Spleen (tissue), 7 donors: ENCODE results near the gene ELP6.

Experiments
- POLR2A ChIP-seq, 3 donors: fragments of 450-650 bp; IDR thresholded peaks; one replicate each; pipeline ENCODE4 v1.5.1; 2017; ENCODE audit warnings: antibody characterized with exemption in 3 of 3, mild to moderate bottlenecking in 1 of 3
- POLR2AphosphoS5 ChIP-seq, 3 donors: sonication (generic); formaldehyde crosslinking; IDR thresholded peaks; one replicate each; pipeline ENCODE4 v1.5.1; 2017; ENCODE audit warnings: antibody characterized with exemption in 3 of 3
- TF ChIP-seq, protein P1 (sequence below), 11 experiments: fragments of 200-600 bp in 7 of 11; fragments of 450-650 bp in 4 of 11; sonication (generic) in 4 of 11; IDR thresholded peaks in 8 of 11; conservative IDR thresholded peaks in 3 of 11; 1 replicate in 7 of 11; 2 replicates in 4 of 11; pipeline versions ENCODE4 v1.4.0 to v1.8.0; 2016 to 2021; ENCODE audit warnings: antibody characterized with exemption in 11 of 11, inconsistent platforms in 4 of 11, mild to moderate bottlenecking in 1 of 11
- donor health status: DM: no; HTN: no; CAD: no; lungs with moderate emphysema.
- donor health status: DM: no; HTN: no; CAD: no.
- donor health status: DM: no; HTN: no; CAD: no.

GRCh38 chr3:47554335-47554734 lies 40.8 kb upstream of the ELP6 start:
- TF ChIP-seq, protein P1, sequence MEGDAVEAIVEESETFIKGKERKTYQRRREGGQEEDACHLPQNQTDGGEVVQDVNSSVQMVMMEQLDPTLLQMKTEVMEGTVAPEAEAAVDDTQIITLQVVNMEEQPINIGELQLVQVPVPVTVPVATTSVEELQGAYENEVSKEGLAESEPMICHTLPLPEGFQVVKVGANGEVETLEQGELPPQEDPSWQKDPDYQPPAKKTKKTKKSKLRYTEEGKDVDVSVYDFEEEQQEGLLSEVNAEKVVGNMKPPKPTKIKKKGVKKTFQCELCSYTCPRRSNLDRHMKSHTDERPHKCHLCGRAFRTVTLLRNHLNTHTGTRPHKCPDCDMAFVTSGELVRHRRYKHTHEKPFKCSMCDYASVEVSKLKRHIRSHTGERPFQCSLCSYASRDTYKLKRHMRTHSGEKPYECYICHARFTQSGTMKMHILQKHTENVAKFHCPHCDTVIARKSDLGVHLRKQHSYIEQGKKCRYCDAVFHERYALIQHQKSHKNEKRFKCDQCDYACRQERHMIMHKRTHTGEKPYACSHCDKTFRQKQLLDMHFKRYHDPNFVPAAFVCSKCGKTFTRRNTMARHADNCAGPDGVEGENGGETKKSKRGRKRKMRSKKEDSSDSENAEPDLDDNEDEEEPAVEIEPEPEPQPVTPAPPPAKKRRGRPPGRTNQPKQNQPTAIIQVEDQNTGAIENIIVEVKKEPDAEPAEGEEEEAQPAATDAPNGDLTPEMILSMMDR (IDR thresholded peaks at IDR 0.05 in 8 of 11, conservative IDR thresholded peaks at IDR 0.05 in 3 of 11): no peak
- TF ChIP-seq POLR2AphosphoS5 (IDR thresholded peaks at IDR 0.05) (no peak), POLR2A (IDR thresholded peaks at IDR 0.05) (no peak)
